NCI-H2029 (cell line): Measurements from ENCODE around the gene DPYSL5.

Source experiments
- DNase-seq: peaks from one replicate; lab custom pipeline; 2025; lab: John Stamatoyannopoulos, UW

DPYSL5 gene

DNA sequence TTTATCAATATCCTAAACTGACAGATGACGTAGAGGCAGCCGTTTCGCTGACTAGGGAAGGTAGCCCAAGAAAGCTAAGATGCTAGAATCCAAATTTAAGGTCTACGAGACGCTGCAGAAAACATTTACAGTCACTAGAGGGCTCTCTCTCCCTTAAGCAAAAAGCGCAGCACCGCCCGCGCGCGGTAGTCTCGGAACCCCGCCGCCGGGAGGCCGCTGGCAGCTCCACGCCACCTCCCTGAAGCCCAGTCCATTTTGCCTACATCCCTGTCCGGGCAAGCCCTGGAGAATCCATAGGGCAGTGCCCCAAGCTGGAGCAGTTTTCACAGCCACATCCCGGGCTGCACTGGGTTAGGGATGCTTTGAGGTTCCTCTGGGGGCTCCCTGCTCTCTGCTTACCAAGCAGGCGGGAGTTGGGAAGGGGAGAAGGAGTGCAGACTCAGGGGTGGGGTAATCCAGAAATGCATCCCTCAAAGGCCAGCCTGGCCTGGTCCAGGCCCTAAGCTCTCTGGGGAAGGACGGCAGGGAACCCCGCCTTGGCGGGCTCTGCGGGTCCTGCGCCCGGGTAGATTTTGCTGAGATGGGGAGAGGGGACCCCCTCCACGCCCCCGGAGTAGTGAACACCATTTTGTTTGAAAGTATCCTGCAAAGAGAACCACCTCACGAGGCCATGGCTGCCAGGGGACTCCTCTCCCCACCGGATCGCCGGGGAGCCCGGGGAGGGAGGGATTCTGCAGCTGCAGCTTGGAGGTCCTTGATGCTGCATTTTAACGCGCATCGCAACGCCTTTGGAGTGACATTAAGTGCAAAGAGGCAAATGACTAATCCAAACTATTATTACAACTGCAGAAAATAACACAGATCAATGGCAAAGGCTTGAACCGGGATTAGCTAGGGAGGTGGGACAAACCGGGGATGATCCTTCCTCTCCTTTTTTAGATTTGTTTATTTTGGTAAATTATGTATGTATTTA is 1.3 kb upstream of the DPYSL5 start:
- DNase-seq, result peak; percentile 73

DNA sequence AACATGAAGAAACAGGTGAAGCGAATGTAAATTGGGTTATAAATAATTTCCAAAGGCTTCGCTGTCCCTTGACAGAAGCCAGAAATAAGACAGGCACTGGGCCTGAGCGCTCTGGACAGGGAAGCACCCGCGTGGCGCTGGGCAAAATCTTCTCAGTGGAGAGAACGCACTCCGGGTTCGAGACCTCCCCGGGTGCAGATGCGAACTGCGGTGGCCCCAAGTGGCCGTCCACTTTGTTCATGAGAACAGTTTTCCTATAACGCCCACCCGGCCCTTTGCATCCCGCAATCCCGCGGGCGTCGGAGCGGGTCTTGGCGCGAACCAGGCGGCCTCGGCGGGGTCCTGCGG is 651 bp upstream of the DPYSL5 start:
- no peak for DNase-seq

DNA sequence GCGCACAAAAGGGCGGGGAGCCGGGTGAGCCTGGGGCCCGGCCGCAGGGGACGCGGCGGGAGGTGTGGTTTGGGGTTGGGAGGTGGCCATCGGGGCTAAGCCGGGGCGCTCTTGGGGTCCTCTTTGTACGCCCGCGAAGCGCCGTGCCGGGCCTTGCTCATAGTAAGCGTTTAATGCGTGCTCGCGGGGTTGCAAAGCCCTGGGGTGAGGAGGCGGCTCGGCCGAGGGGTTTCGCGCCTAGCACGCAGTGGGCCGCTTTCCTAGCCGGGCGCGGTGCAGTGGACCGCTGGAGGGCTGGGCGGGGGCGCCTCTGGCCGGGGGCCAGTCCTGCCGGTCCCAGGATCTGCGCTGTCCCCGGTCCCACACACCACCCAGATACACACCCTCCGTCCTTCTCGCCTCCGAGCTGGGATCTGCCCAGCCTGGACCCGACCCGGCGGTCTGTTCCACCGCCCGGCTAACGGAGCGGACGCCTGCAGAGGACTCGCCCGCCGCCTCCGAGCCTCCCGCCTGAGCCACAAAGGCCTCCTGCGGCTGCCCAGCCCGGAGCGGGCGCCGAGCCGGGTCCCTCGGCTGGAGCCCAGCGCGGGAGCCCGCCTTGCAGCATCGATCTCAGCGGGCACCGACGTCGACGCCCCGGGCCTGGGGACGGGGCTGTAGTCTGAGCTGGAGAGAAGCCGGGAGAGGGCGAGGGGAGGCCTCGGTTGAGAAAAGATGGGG is 564 bp downstream of the DPYSL5 start:
- DNase-seq, result no peak

DNA sequence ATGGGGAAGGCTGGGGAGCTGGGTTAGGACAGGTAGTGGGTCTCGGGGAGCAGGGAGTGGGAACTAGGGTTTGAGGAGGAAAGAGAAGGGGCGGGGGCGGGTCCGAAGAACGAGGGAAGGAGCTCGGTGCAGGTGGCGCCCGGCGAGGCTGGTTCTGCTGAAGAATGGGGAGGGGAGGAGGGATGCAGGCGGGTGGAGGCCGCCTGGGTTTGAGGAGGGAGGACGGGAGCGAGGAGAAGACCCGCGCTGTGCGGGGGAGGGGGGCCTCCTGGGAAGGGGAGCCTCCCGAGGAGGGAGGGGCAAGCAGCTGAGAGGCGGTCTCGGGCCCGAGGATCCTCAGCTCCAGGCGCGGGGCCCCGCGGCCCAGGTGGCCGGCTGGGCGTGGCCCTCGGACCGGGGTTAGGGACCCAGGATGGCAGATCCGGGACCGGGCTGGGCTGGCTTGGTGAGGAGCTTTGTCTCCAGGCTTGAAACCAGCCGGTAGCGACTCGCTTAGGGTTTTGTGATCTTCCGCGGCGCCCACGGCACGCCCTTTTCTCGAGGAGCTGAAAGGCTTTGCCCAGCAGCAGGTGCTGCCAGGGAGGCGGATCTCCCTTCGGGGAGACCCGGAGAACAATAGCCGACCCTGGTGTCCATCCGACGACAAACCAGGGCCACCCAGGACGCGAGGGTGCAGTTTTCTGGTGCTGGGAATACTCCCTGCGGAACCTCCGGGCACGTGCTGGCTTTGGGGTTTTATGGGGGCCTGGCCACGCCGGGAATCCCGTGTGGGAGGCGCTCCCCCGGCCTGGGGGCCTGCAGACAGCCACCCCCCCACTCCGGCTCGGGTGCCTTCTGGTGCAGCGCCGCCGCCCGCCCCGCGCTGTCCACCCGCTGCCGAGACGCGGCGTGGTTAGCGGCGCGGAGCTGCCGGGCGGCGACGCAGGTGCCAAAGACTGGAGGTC is 1.4 kb downstream of the DPYSL5 start:
- DNase-seq, result no peak

DNA sequence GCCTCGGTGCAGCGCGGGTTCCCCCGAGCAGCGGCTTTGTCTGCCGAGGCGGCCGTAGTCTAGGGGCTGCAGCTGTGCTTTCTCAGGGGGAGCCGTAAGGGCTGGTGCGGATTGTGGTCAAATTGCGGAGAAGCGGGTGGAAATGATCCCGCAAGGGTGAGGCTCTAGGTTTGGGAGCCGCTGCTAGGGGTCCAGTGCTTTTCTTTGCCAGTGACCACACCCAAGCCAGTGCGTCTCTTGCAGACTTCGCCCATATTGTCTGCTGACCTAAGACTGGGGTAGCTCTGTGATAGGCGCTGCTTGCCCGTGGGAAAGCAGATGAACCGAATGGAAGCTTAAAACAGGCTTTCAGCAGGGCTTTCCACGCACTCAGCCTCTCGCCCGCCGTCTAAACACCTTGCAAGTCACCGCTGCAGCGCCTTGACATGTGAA is 2.1 kb downstream of the DPYSL5 start:
- DNase-seq, result no peak

DNA sequence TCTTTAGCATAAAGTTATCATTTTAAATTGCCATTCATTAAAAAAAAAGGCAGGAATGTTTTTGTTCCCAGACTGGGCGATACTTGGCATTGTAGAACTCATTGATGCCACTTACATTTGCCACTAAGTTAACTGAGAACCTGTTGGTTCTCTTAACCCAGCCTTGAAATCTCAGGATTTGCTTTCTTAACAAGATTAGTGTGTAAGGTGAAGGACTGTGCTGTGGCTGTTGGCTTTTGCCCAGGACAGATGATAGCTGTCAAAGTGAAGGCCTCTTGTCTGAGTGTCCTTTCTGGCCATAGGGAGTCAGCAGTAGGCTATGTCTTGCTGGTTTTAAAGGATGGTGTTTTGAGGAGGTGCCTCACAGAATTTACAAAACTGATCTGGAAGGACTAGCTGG is 2.6 kb downstream of the DPYSL5 start:
- no peak for DNase-seq

DNA sequence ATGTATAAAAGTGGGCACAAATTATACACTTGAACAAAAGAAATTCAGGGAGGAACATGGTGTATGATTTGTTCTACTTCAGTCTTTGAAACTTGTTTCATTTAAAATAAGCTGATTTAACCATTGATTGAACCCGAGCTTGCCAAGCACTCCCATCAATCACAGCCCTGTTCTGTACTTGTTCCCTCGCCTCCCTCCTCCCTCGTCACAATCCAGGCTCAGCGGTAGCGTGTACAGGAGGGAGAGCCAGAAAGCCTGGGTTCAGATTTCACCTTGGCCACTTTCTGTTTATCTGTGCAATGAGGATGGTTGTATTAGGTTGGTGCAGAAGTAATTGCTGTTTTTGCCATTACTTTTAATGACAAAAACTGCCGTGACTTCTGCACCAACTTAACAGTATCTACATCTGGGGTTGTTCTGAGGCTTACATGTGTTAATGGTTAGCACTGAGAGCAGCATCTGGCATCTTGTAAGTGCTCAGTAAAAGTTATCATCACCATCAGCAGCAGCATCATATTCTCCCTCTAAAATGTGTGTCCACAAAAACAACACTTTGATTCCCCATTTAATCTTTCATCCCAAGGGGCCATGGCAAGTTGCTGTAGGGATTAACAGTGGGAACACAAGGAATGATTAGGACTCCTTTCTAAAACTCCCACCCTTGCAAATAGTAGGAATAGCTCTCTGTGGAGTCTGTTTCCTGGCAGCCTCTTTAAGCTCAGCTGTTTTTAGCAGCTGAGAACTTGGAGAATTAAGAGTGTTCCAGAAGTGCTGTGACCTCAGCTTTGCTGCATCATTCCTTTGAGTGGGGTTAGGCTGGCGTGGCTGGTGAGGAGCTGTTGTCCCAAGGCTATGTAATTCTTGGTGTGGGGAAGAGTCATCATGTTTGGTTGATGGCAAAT is 4.7 kb downstream of the DPYSL5 start:
- DNase-seq, result no peak

DNA sequence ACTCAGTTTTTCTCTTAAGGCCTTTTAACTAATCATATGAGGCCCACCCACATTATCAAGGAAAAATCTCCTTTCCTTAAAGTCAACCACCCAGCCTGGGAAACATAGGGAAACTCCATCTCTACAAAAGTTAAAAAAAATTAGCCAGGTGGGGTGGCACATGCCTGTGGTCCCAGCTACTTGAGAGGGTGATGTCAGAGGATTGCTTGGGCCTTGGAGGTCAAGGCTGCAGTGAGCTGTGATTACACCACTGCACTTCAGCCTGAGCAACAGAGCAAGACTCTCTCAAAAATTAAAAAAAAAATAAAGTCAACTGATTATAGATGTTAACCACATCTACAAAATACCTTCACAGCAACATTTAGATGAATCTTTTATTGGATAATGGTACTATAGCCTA is 5.8 kb downstream of the DPYSL5 start:
- DNase-seq, result no peak

DNA sequence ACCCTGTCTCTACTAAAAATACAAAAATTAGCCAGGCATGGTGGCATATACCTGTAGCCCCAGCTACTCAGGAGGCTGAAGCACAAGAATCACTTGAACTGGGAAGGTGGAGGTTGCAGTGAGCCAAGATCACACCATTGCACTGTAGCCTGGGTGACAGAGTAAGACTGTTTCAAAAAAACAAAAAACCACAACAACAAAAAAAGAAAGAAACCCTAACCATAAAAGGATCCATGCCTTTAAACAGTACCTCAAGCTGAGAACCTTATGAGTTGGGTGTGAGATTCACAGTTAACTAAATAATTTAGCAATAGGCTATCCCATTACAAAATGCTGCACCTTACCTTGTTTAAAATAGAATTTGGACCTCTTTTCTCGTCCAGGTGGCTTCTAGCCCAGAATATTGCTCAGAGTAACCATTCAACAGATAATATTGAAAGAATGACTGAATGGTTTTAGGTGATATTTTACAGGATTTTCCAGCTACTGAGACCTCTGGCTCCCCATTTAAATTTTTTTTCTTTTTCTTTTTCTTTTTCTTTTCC is 6.4 kb downstream of the DPYSL5 start:
- DNase-seq, result no peak

DNA sequence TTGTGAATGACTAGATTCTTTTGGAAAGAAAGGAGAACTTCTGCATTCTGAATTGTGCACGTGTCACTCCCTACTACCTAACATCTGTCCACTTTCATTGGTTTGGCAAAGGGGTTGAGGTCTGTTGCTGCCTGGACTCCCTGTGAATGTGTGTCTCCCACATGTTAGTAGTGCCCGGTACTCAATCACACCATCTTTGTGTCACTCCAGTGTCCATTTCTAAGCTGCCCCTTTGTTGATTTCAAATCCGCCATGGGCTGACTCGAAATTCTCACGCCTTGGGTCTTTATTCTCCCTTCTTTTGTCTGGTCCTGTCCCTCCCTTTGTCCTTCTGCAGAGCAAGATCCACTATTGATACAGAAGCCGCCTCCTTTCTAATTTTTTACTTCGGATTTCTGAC is 7.5 kb downstream of the DPYSL5 start:
- DNase-seq, result no peak

DNA sequence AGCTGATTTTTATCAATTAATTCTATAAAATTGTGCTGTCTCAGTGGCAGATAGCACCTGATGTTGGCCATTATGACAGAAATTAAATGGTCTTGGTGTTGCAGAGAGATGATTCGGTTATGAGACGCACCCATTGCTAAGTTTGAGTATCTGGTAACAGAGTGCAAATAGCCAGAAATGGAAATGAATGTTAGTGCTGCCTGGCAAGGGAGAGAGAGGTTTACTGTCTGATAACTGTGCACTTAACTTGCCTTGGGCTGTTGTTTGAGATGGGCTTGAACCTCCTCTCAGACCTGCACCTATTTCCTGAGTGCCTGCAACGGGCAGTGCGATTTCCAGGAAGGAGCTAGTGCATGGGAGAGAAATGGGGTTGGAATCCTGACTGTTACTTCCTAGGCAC is 11.7 kb downstream of the DPYSL5 start:
- no peak for DNase-seq

DNA sequence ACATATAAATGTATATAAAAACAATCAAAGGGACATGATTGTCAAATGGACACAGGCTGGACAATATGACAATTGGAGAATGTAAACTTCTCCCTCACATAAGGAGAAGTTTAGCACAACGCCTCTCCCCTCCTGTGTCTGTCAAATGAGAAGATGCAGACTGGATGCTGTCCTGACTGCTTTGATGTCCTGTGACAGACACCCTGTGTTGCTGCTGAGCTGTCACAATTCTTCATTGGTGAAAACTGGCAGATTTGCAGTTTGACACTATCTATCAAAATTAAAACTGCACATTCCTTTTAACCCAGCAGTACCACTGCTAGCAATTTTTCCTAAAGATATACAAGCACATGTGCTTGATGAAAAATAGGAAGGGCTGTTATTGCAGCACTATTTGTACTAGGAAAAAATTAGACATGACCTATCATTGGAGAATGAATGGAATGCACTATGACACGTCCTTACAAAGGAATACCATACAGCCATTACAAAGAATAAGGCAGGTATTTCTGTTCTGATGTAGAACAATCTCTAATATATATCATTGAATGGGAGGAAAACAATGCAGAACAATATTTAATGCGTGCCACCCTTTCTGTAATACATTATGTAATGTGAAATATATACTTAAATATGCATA is 12.4 kb downstream of the DPYSL5 start:
- no peak for DNase-seq

DNA sequence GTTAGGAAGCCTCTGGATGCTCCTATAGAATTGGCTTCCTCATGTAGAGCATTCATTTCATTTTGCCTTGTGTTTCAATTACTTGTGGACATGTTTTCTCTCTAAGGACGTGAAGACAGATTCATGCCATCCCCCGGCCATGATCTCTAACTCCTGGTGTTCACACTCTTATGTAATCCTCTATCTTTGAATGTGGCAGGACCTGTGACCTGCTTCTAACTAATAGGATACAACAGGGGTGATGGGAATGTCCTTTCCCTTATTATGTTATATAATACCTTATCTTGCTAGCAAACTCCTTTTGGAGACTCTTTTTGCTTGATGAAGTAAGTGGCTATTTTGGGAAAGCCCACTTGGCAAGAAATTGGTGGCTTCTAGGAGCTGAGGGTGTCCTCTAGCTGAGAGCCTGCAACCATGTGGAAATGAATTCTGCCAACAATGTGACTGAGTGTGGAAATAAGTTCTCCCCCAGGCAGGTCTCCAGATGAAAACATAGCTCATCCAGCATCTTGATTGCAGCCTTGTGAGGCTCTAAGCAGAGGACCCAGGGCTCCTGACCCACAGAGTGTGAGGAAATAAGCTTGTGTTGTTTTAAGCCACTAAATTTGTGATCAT is 13.8 kb downstream of the DPYSL5 start:
- DNase-seq, result no peak

DNA sequence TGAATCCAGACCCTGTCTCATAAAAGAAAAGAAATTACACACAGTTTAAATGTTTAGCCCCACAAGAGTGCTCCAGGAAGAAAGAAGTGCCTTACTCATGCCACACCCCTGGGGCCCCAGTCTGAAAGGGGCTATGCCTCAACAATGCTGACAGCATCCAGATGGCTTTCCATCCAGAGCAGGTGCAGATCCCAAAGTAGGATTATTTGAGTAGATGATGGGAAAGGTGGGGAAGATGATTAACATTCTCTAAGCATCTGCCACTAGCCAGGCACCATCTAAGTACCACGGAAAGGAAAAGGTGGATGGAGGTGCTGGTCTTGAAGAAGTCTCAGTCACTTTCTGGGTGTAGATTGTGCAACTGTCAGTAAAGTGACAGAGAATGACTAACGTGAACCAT is 16.3 kb downstream of the DPYSL5 start:
- DNase-seq, result no peak

DNA sequence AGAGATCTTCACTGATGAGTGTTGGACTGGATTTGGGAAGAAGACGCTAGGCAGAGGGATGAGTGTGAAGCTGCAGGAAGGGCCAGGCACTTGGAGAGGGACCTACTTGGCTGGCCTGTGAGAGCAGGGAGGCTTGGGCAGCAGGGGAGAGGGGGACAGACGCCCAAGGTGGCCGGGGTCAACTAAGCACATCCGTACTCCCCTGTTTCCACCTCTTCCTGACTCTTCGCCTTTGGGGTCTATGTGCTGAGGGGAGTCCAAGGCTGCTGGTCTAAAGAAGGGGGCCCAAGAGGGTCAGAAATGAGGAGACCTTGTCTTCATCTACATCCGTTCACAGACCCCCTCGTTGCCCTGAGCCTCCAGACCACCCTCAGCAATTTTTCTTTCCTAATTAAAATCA is 16.7 kb downstream of the DPYSL5 start:
- DNase-seq, result no peak

DNA sequence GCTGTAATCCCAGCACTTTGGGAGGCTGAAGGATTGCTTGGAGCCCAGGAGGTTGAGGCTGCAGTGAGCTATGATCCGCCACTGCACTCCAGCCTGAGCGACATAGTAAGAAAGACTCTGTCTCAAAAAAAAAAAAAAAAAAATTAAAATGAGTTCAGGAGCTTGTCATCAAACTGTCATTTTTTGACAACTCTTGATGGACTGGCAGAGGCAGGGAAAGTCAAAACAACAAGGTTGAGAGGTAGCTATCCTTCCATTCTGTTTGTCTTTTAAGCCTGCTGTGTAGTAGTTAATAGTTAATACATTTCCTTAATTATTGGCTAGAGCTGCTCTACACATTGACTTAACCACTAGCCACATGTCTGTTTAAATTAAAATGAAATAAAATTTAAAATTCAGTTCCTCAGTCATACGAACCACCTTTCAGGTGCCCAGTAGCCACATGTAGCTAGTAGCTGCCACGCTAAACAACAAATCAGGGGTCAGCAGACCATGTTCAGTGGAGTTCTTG is 22.7 kb downstream of the DPYSL5 start:
- DNase-seq, result no peak

DNA sequence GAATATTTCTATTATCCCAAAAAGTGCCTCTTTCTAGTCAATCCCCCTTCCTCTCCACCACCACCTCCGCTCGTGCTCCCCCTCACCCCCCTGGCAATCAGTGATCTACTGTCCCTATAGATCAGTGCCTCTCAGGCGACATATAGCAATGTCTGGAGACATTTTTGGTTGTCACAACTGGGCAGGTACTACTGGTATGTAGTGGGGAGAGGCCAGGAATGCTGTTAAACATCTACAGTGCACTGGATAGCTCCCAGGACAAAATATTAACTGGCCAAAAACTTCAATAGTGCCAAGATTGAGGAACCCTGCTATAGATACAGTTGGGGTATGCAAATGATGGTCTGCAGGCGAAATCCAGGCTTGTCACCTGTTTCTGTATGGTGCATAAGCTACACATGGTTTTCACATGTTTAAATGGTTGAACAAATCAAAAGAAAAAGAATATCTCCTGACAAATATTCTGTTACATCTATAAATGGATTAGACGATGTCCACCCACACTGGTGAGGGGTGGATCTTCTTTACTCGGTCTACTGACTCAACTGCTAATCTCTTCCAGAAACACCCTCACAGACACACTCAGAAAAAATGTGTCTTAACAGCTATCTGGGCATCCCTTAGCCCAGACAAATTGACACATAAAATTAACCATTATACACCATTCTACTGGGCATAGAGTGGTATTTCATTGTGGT is 25.5 kb downstream of the DPYSL5 start:
- no peak for DNase-seq

DNA sequence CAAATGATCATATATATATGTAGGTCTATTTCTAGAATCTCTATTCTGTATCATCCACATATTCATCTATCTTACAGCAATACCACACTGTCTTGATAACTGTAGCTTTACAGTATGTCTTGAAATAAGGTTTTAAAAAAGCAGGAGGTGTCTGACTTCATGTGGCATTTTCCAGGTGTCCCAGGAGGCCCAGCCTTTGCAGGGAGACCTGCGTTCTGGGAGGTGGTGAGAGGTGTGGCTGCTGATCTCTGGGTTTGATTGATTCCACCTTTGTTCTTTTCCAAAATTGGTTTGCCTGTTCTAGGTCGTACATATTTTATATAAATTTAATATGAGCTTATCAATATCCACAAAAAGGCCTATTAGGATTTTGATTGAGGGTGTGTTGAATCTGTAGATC is 26.6 kb downstream of the DPYSL5 start:
- no peak for DNase-seq

DNA sequence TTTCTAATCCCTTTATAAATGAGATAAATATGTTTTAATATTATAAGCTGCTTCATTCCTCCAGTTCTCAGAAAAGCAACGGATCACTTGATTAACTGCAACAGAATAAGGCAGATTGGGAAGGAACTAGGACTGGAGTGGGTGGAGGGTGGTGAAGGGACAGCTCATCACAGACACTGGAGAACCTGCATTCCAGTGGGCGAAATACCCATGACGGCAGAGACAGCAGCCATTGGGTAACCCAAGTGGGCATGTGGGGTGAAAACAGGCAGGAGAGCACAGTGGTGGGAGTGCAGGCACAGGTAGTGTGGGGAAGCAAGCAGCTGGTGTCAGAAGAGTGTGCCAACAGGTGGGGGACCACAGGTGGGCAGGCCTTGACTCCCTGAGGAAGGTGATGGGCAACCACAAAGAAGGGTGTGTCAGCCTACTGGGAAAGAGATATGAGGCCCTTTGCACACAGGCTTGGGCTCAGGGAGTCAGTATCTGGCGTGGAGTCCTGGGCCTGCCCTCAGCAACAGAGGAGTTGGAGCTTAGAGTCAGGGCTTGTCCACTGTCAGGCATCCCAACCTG is 27.2 kb downstream of the DPYSL5 start:
- no peak for DNase-seq
